CD4-positive, alpha-beta T cell (primary cell): ENCODE data around the gene MYO15A. TPM values are rescaled to one million over a fixed set of nuclear protein-coding genes. Genes with fewer than 3 reads are reported as not detected.

Experiments
- ATAC-seq: fragments of 200-7000 bp; cut with Tn5 transposase; one replicate; pipeline ENCODE4 v1.10.0; 2022; ENCODE audit warnings: mild to moderate bottlenecking; ENCODE audit not compliant: poor library complexity
- CTCF ChIA-PET: fragments of 350-600 bp; sonication (Branson Sonifier 250); formaldehyde crosslinking; loops from one replicate; lab custom pipeline; 2021; ENCODE audit warnings: antibody characterized with exemption, inconsistent platforms; lab: Charles Lee
- POLR2A ChIA-PET: fragments of 350-600 bp; sonication (Branson Sonifier 250); formaldehyde crosslinking; loops from one replicate; lab custom pipeline; 2021; ENCODE audit warnings: antibody characterized with exemption, inconsistent platforms; lab: Charles Lee
- DNase-seq, 14 experiments: peaks; one replicate each; pipeline ENCODE4 v3.0.0-alpha.2; 2013 to 2020; ENCODE audit warnings: mixed read lengths in 2 of 14
- H3K27ac ChIP-seq, 2 donors: one replicate each; pipeline versions ENCODE4 v1.5.1 to v1.7.0; 2013; ENCODE audit warnings: low read length in 2 of 2, low read depth in 1 of 2, mild to moderate bottlenecking in 1 of 2
- H3K27me3 ChIP-seq, 2 experiments: 1 replicate in 1 of 2; 2 replicates in 1 of 2; pipeline versions ENCODE4 v1.6.1 to v1.7.0; 2013; ENCODE audit warnings: low read length in 2 of 2, control low read depth in 1 of 2, mild to moderate bottlenecking in 1 of 2, moderate library complexity in 1 of 2; ENCODE audit not compliant: insufficient read depth in 2 of 2, control insufficient read depth in 1 of 2
- H3K36me3 ChIP-seq: one replicate; pipeline ENCODE4 v1.6.1; 2013; ENCODE audit warnings: low read length, control low read depth; ENCODE audit not compliant: insufficient read depth
- H3K4me1 ChIP-seq: one replicate; pipeline ENCODE4 v1.6.1; 2013; ENCODE audit warnings: low read length, control low read depth; ENCODE audit not compliant: insufficient read depth
- H3K4me3 ChIP-seq: one replicate; pipeline ENCODE4 v1.5.1; 2013; ENCODE audit warnings: mild to moderate bottlenecking, low read length, moderate library complexity
- H3K9me3 ChIP-seq, 2 experiments: 1 replicate in 1 of 2; 2 replicates in 1 of 2; pipeline versions ENCODE4 v1.6.1 to v1.7.0; 2013; ENCODE audit warnings: low read length in 2 of 2, mild to moderate bottlenecking in 2 of 2, control low read depth in 1 of 2, moderate library complexity in 1 of 2; ENCODE audit not compliant: control insufficient read depth in 1 of 2, insufficient read depth in 1 of 2
- H3K27ac Mint-ChIP-seq: one replicate; pipeline ENCODE4 v1.8.0; 2020; ENCODE audit warnings: mixed read lengths
- H3K27me3 Mint-ChIP-seq: one replicate; pipeline ENCODE4 v1.8.0; 2021; ENCODE audit warnings: mixed read lengths
- H3K36me3 Mint-ChIP-seq: one replicate; pipeline ENCODE4 v1.8.0; 2021; ENCODE audit warnings: low read depth, mixed read lengths
- H3K4me1 Mint-ChIP-seq: one replicate; pipeline ENCODE4 v1.8.0; 2021; ENCODE audit warnings: low read depth, mixed read lengths
- H3K4me3 Mint-ChIP-seq: one replicate; pipeline ENCODE4 v1.8.0; 2020; ENCODE audit warnings: mild to moderate bottlenecking, mixed read lengths
- H3K9me3 Mint-ChIP-seq: one replicate; pipeline ENCODE4 v1.8.0; 2020; ENCODE audit warnings: mixed read lengths
- intact Hi-C, 2 experiments: fragments of 100-400 bp; cut with DNase I in 1 of 2; cut with micrococcal nuclease in 1 of 2; formaldehyde crosslinking; loops; one replicate each; pipeline versions ENCODE4 v1.15.1 to v1.9.0; 2023 to 2025; cut with DNase I, micrococcal nuclease
- polyA plus RNA-seq, 2 donors: library from polyadenylated mRNA; unstranded; fragments of 120-200 nt; gene quantifications; one replicate each; pipeline ENCODE4 v1.2.1, GENCODE V29; 2013
- total RNA-seq, 174 experiments: library from RNA in 2 of 174; stranded (reverse) in 2 of 174; gene quantifications; one replicate each; pipeline ENCODE4 v1.2.3 and lab custom pipeline; 2021 to 2026
- TF ChIP-seq, protein P1 (sequence below): fragments of 200-600 bp; IDR thresholded peaks from one replicate; pipeline ENCODE4 v1.8.0; 2022; ENCODE audit warnings: antibody characterized with exemption, mild to moderate bottlenecking

The MYO15A gene
- 1 to 10 TPM; 1.2 to 1.6 TPM for total RNA-seq
- 0.33 TPM for polyA plus RNA-seq (2013, experiment 1 of 2)
- polyA plus RNA-seq (2013, experiment 2 of 2): 0.46 TPM
- total RNA-seq (lab: John Stamatoyannopoulos, UW): 0 to 4.2 (median 1.2) reads per million in 172 experiments

DNA sequence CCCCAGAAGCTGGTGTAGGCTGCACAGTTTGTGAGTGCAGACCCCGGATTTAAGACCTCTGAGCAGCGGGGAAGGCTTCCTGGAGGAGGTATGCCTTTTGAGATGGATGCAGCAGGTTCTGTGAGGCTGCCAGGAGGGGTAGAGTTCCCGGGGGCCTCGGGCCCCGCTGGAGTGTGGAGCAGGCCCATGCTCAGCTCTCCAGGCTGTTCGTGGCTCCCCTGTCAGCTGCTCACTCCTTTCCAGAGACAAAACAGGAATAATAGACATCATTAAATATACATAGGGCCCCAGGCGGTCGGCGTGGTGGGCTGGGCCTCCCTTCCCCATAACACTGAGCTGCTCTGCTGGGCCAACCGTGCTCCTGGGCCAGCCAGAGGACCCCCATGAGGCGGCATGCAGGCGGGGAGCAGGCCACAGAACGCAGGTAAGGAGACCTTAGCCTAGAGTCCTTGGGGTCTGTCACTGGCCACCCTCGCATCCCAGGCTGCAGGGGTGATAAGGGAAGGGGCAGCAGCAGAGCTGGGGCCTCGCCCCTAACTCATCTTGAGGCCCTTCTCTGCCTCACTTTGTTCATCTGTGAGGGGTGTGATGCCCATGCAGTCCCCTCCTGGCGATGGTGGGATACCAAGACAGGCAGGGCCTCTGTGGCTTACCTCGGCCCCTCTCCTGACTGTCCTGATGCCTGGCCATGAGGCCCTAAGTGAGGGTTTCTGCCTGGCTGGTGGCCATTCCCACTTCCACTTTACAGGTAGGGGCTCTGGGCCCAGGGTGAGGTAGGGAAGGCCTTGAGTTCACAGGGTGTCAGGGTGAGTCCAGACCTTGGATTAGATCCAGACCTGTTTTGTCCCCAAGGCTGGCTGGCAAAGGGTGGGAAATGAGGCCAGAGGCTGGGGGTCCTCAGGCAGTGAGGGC, at the start of gene MYO15A:
MYO15A (plus strand) TSS at position 356 of the 912 bp plus-strand sequence. CDS start 10,045 bp downstream, outside the sequence.
- intact Hi-C loops: no loop called here
- ATAC-seq: no peak

GRCh38 chr17:18059283-18059682, 49.3 kb upstream of the MYO15A start:
- TF ChIP-seq, protein P1, sequence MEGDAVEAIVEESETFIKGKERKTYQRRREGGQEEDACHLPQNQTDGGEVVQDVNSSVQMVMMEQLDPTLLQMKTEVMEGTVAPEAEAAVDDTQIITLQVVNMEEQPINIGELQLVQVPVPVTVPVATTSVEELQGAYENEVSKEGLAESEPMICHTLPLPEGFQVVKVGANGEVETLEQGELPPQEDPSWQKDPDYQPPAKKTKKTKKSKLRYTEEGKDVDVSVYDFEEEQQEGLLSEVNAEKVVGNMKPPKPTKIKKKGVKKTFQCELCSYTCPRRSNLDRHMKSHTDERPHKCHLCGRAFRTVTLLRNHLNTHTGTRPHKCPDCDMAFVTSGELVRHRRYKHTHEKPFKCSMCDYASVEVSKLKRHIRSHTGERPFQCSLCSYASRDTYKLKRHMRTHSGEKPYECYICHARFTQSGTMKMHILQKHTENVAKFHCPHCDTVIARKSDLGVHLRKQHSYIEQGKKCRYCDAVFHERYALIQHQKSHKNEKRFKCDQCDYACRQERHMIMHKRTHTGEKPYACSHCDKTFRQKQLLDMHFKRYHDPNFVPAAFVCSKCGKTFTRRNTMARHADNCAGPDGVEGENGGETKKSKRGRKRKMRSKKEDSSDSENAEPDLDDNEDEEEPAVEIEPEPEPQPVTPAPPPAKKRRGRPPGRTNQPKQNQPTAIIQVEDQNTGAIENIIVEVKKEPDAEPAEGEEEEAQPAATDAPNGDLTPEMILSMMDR: no peak
- no peaks in the 10 kb centered on the region for H3K4me1 ChIP-seq
- H3K36me3 Mint-ChIP-seq: peaks cover 77% of the 10 kb centered on the region
- ChIA-PET POLR2A (no interaction called here), CTCF (no interaction called here)
- H3K27me3 Mint-ChIP-seq: no peaks in the 10 kb centered on the region
- DNase-seq: no peak
- intact Hi-C loops: no loop called here
- H3K4me3 Mint-ChIP-seq: no peak overlapping the region
- H3K9me3 ChIP-seq: no peaks in the 10 kb centered on the region
- H3K9me3 Mint-ChIP-seq: no peaks in the 10 kb centered on the region
- H3K36me3 ChIP-seq: peaks cover 48% of the 10 kb centered on the region
- no peaks in the 10 kb centered on the region for H3K27me3 ChIP-seq
- H3K4me3 ChIP-seq: no peak overlapping the region
- H3K4me1 Mint-ChIP-seq: no peaks in the 10 kb centered on the region
- ATAC-seq: no peak
- H3K27ac Mint-ChIP-seq: no peak overlapping the region
- H3K27ac ChIP-seq: no peak overlapping the region

More for the DNA sequence above, at the start of gene MYO15A:
- Histone ChIP-seq H3K36me3 (peaks cover 11% of the 10 kb centered on the region), H3K27me3 (no peaks in the 10 kb centered on the region), H3K27ac (no peak within 1 kb of the TSS), H3K9me3 (no peaks in the 10 kb centered on the region), H3K4me3 (no peak within 1 kb of the TSS), H3K4me1 (no peaks in the 10 kb centered on the region)
- DNase-seq: no peak
- Mint-ChIP-seq H3K4me1 (no peaks in the 10 kb centered on the region), H3K27me3 (no peaks in the 10 kb centered on the region), H3K27ac (no peak within 1 kb of the TSS), H3K36me3 (peaks cover 8% of the 10 kb centered on the region), H3K4me3 (no peak within 1 kb of the TSS), H3K9me3 (no peaks in the 10 kb centered on the region)
- CTCF ChIA-PET: no interaction called here
- POLR2A ChIA-PET: no interaction called here
- TF ChIP-seq, protein P1: no peak

- Mint-ChIP-seq H3K9me3 (no peaks in the 10 kb centered on the region), H3K4me1 (no peaks in the 10 kb centered on the region), H3K27ac (no peak overlapping the region), H3K36me3 (peaks cover 52% of the 10 kb centered on the region), H3K27me3 (no peaks in the 10 kb centered on the region), H3K4me3 (no peak overlapping the region)
- Histone ChIP-seq H3K27ac (no peak overlapping the region), H3K27me3 (no peaks in the 10 kb centered on the region), H3K4me1 (no peaks in the 10 kb centered on the region), H3K9me3 (no peaks in the 10 kb centered on the region), H3K4me3 (no peak overlapping the region), H3K36me3 (peaks cover 31% of the 10 kb centered on the region)
- POLR2A ChIA-PET: no interaction called here
- CTCF ChIA-PET: no interaction called here
- intact Hi-C loops: no loop called here
- DNase-seq: no peak
- no peak for ATAC-seq
- TF ChIP-seq, protein P1: no peak
These were observed 44.5 kb upstream of the MYO15A start for GRCh38 chr17:18064053-18064452.
